Measurements from ENCODE around the gene UCP2.
"Not testable (repeated sequence)": the region's sequence is repeated elsewhere in the genome, so short reads cannot be mapped to it uniquely, and the experiment has no call there.

Gene UCP2

GRCh38 chr11:73990730-73991129 lies 8.1 kb upstream of the UCP2 start:
- no peak for DNase-seq

GRCh38 chr11:73989156-73989555 lies 6.5 kb upstream of the UCP2 start:
- DNase-seq, result peak; percentile 17

GRCh38 chr11:73988227-73988626 lies 5.6 kb upstream of the UCP2 start:
- no peak for DNase-seq

GRCh38 chr11:73985661-73986060 lies 3.0 kb upstream of the UCP2 start:
- DNase-seq, result not testable (repeated sequence)

- peak; percentile 11 for DNase-seq
Observed at GRCh38 chr11:73983741-73984538, 1.3 kb upstream of the UCP2 start.

GRCh38 chr11:73982990-73983740 lies 522 bp upstream of the UCP2 start:
- DNase-seq, result peak; percentile 97

- DNase-seq, result peak; percentile 7
Observed at GRCh38 chr11:73981051-73981805, 1.4 kb downstream of the UCP2 start.

GRCh38 chr11:73980001-73980961 lies 2.4 kb downstream of the UCP2 start:
- DNase-seq, result peak; percentile 20

GRCh38 chr11:73978576-73979086 lies 4.0 kb downstream of the UCP2 start:
- no peak for DNase-seq

GRCh38 chr11:73977856-73978519 lies 4.7 kb downstream of the UCP2 start:
- no peak for DNase-seq

GRCh38 chr11:73976451-73977151 lies 6.0 kb downstream of the UCP2 start:
- no peak for DNase-seq

- DNase-seq, result no peak
Observed at GRCh38 chr11:73975479-73975757, 7.2 kb downstream of the UCP2 start.

- DNase-seq, result no peak
Observed at GRCh38 chr11:73974604-73975478, 7.8 kb downstream of the UCP2 start.

- DNase-seq, result peak; percentile 4
Observed at GRCh38 chr11:73972620-73973449, 9.8 kb downstream of the UCP2 start.

GRCh38 chr11:73972187-73972586 lies 10.5 kb downstream of the UCP2 start:
- DNase-seq, result no peak

GRCh38 chr11:73971175-73971719 lies 11.4 kb downstream of the UCP2 start:
- no peak for DNase-seq

GRCh38 chr11:73969991-73970800 lies 12.4 kb downstream of the UCP2 start:
- no peak for DNase-seq

GRCh38 chr11:73969091-73969490 lies 13.6 kb downstream of the UCP2 start:
- DNase-seq, result no peak

Measured in 8988T (cell line).